Naive thymus-derived CD4-positive, alpha-beta T cell (primary cell): ENCODE data around the gene EPB41L4A. TPM values are rescaled to one million over a fixed set of nuclear protein-coding genes. Genes with fewer than 3 reads are reported as not detected.
"Not testable (repeated sequence)": the region's sequence is repeated elsewhere in the genome, so short reads cannot be mapped to it uniquely, and the experiment has no call there.

Source experiments
- ATAC-seq: fragments of 150-1000 bp; cut with Tn5 transposase; 2 replicates; pipeline ENCODE4 v1.10.0; 2021; ENCODE audit warnings: mild to moderate bottlenecking, moderate library complexity
- CTCF ChIA-PET: fragments of 350-600 bp; sonication (Branson Sonifier 250); formaldehyde crosslinking; loops from one replicate; lab custom pipeline; 2021; ENCODE audit warnings: antibody characterized with exemption; lab: Charles Lee
- POLR2A ChIA-PET: fragments of 350-600 bp; sonication (Branson Sonifier 250); formaldehyde crosslinking; loops from one replicate; lab custom pipeline; 2021; ENCODE audit warnings: antibody characterized with exemption, inconsistent platforms; lab: Charles Lee
- DNase-seq, 9 donors: peaks; one replicate each; pipeline versions ENCODE4 v3.0.0 to v3.0.0-alpha.2; 2020 to 2022; ENCODE audit warnings: mixed read lengths in 1 of 9
- H3K27ac ChIP-seq: one replicate; pipeline ENCODE4 v1.7.0; 2013; ENCODE audit warnings: mild to moderate bottlenecking, low read depth, low read length, moderate library complexity
- H3K27me3 ChIP-seq, 2 donors: one replicate each; pipeline ENCODE4 v1.7.0; 2013; ENCODE audit warnings: low read length in 2 of 2, mild to moderate bottlenecking in 2 of 2, moderate library complexity in 2 of 2; ENCODE audit not compliant: control insufficient read depth in 2 of 2, insufficient read depth in 2 of 2
- H3K36me3 ChIP-seq, 3 experiments: 1 replicate in 2 of 3; 2 replicates in 1 of 3; pipeline ENCODE4 v1.7.0; 2013; ENCODE audit warnings: low read length in 3 of 3, mild to moderate bottlenecking in 3 of 3, moderate library complexity in 1 of 3; ENCODE audit not compliant: insufficient read depth in 3 of 3, control insufficient read depth in 2 of 3
- H3K4me1 ChIP-seq, 2 donors: one replicate each; pipeline ENCODE4 v1.7.0; 2013; ENCODE audit warnings: low read length in 2 of 2, mild to moderate bottlenecking in 2 of 2, moderate library complexity in 1 of 2; ENCODE audit not compliant: control insufficient read depth in 2 of 2, insufficient read depth in 2 of 2
- H3K4me3 ChIP-seq: 2 replicates; pipeline ENCODE4 v1.7.0; 2013; ENCODE audit warnings: mild to moderate bottlenecking, low read length
- H3K9me3 ChIP-seq, 3 experiments: 1 replicate in 2 of 3; 2 replicates in 1 of 3; pipeline ENCODE4 v1.7.0; 2013; ENCODE audit warnings: low read length in 3 of 3; ENCODE audit not compliant: control insufficient read depth in 2 of 3
- H3K27ac Mint-ChIP-seq, 9 donors: one replicate each; pipeline ENCODE4 v1.8.0; 2020 to 2022; ENCODE audit warnings: mixed read lengths in 9 of 9, mild to moderate bottlenecking in 8 of 9, moderate library complexity in 5 of 9, inconsistent platforms in 2 of 9
- H3K27me3 Mint-ChIP-seq, 5 donors: one replicate each; pipeline ENCODE4 v1.8.0; 2021 to 2022; ENCODE audit warnings: mixed read lengths in 5 of 5, mild to moderate bottlenecking in 1 of 5
- H3K36me3 Mint-ChIP-seq, 5 donors: one replicate each; pipeline ENCODE4 v1.8.0; 2020 to 2022; ENCODE audit warnings: mixed read lengths in 5 of 5, mild to moderate bottlenecking in 3 of 5, inconsistent platforms in 1 of 5
- H3K4me1 Mint-ChIP-seq, 7 donors: one replicate each; pipeline ENCODE4 v1.8.0; 2020 to 2022; ENCODE audit warnings: mixed read lengths in 7 of 7, mild to moderate bottlenecking in 3 of 7, inconsistent platforms in 1 of 7
- H3K4me3 Mint-ChIP-seq, 10 donors: one replicate each; pipeline ENCODE4 v1.8.0; 2020 to 2022; ENCODE audit warnings: mild to moderate bottlenecking in 10 of 10, mixed read lengths in 10 of 10, moderate library complexity in 6 of 10, inconsistent platforms in 2 of 10
- H3K9me3 Mint-ChIP-seq, 11 donors: one replicate each; pipeline ENCODE4 v1.8.0; 2020 to 2022; ENCODE audit warnings: mixed read lengths in 11 of 11, mild to moderate bottlenecking in 4 of 11, inconsistent platforms in 1 of 11, moderate library complexity in 1 of 11
- intact Hi-C, 2 donors: fragments of 100-400 bp; cut with micrococcal nuclease; formaldehyde crosslinking; loops; one replicate each; pipeline ENCODE4 v1.15.1; 2023
- polyA plus RNA-seq, 2 donors: library from polyadenylated mRNA; unstranded; fragments of 300-500 nt; fragmentation: Illumina TruSeq; gene quantifications; one replicate each; pipeline ENCODE4 v1.2.3, GENCODE V29; 2021
- total RNA-seq, 6 experiments: library from RNA in 5 of 6; stranded (reverse) in 5 of 6; gene quantifications; 1 replicate in 5 of 6; 2 replicates in 1 of 6; pipeline ENCODE4 v1.2.3 and lab custom pipeline; 2021 to 2026

EPB41L4A gene
- total and polyA plus RNA-seq, 7 experiments from 2014 or later: 0.17 to 1.7 (median 0.96) TPM; not detected in 1

GRCh38 chr5:112208195-112208594, 210.9 kb downstream of the EPB41L4A start:
- CTCF ChIA-PET, H3K4me1 Mint-ChIP-seq, ATAC-seq, H3K27me3 ChIP-seq, H3K36me3 ChIP-seq, H3K4me3 Mint-ChIP-seq, intact Hi-C loops, H3K27ac Mint-ChIP-seq, H3K9me3 ChIP-seq, DNase-seq, POLR2A ChIA-PET, H3K4me3 ChIP-seq, H3K27ac ChIP-seq, H3K36me3 Mint-ChIP-seq, H3K9me3 Mint-ChIP-seq, H3K4me1 ChIP-seq: not testable (repeated sequence)
- peaks cover 25 to 39% (median 31%) of the 10 kb centered on the region in 5 donors for H3K27me3 Mint-ChIP-seq

- Mint-ChIP-seq H3K9me3 (peaks cover 0 to 4% (median 0%) of the 10 kb centered on the region in 11 donors), H3K27ac (no peak overlapping the region), H3K4me1 (peaks cover 0 to 2% (median 0%) of the 10 kb centered on the region in 7 donors), H3K27me3 (peaks cover 32 to 45% (median 39%) of the 10 kb centered on the region in 5 donors), H3K36me3 (no peaks in the 10 kb centered on the region), H3K4me3 (no peak overlapping the region)
- no peak overlapping the region for H3K27ac ChIP-seq
- H3K4me1 ChIP-seq: no peaks in the 10 kb centered on the region
- intact Hi-C loops: no loop called here
- no peaks in the 10 kb centered on the region for H3K9me3 ChIP-seq
- no peak for ATAC-seq
- ChIA-PET CTCF (no interaction called here), POLR2A (no interaction called here)
- no peak for DNase-seq
- H3K4me3 ChIP-seq: no peak overlapping the region
- no peaks in the 10 kb centered on the region for H3K27me3 ChIP-seq
- no peaks in the 10 kb centered on the region for H3K36me3 ChIP-seq
Observed at GRCh38 chr5:112205846-112206245, 213.2 kb downstream of the EPB41L4A start.

GRCh38 chr5:112203229-112203628, 215.8 kb downstream of the EPB41L4A start:
- Mint-ChIP-seq H3K4me1 (no peaks in the 10 kb centered on the region), H3K27me3 (peaks cover 43 to 59% (median 47%) of the 10 kb centered on the region in 5 donors), H3K27ac (no peak overlapping the region), H3K4me3 (no peak overlapping the region), H3K36me3 (no peaks in the 10 kb centered on the region), H3K9me3 (peaks cover 0 to 4% (median 0%) of the 10 kb centered on the region in 11 donors)
- no peak for DNase-seq
- Histone ChIP-seq H3K27ac (no peak overlapping the region), H3K4me3 (no peak overlapping the region), H3K4me1 (no peaks in the 10 kb centered on the region), H3K36me3 (no peaks in the 10 kb centered on the region), H3K9me3 (no peaks in the 10 kb centered on the region), H3K27me3 (no peaks in the 10 kb centered on the region)
- no peak for ATAC-seq
- POLR2A ChIA-PET: no interaction called here
- CTCF ChIA-PET: interaction anchor here (0.6 kb wide), 1 partner anchor 554 kb away, joined by 4 read pairs; no protein-coding TSS in a partner anchor
- intact Hi-C loops: no loop called here

DNA sequence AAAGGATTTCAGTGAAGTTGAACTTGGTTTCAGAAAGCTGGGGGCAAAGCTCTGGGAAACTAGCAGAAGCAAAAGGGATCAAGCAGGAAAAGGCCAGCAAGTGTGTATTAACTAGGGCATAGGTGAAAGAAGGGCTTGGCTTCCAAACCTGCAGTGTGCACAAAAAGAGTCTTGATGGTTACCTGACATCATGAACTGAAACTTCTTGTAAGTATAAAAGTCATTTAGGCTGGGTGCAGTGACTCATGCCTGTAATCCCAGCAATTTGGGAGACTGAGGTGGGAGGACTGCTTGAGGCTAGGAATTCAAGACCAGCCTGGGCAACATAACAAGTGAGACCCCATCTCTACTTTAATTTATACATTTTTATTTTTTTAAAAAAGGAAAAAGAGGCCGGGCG, 216.4 kb downstream of the EPB41L4A start:
- DNase-seq (no peak), ATAC-seq (no peak)
- no peaks in the 10 kb centered on the region for H3K36me3 ChIP-seq
- H3K4me1 Mint-ChIP-seq: no peaks in the 10 kb centered on the region
- peaks cover 43 to 59% (median 45%) of the 10 kb centered on the region in 5 donors for H3K27me3 Mint-ChIP-seq
- peaks cover 0 to 3% (median 0%) of the 10 kb centered on the region in 11 donors for H3K9me3 Mint-ChIP-seq
- H3K4me1 ChIP-seq: no peaks in the 10 kb centered on the region
- POLR2A ChIA-PET: no interaction called here
- no peaks in the 10 kb centered on the region for H3K36me3 Mint-ChIP-seq
- no peaks in the 10 kb centered on the region for H3K27me3 ChIP-seq
- no peaks in the 10 kb centered on the region for H3K9me3 ChIP-seq
- H3K4me3 Mint-ChIP-seq: no peak overlapping the region
- intact Hi-C loops: no loop called here
- H3K27ac ChIP-seq: no peak overlapping the region
- no peak overlapping the region for H3K4me3 ChIP-seq
- H3K27ac Mint-ChIP-seq: no peak overlapping the region
- CTCF ChIA-PET: interaction anchor here (0.6 kb wide), 1 partner anchor 554 kb away, joined by 4 read pairs; no protein-coding TSS in a partner anchor

- intact Hi-C loops: no loop called here
- Mint-ChIP-seq H3K4me3 (no peak overlapping the region), H3K4me1 (no peaks in the 10 kb centered on the region), H3K9me3 (no peaks in the 10 kb centered on the region), H3K27ac (no peak overlapping the region), H3K27me3 (peaks cover 30 to 49% (median 37%) of the 10 kb centered on the region in 5 donors), H3K36me3 (no peaks in the 10 kb centered on the region)
- ATAC-seq (no peak), DNase-seq (no peak)
- ChIA-PET POLR2A (no interaction called here), CTCF (no interaction called here)
- Histone ChIP-seq H3K4me1 (no peaks in the 10 kb centered on the region), H3K4me3 (no peak overlapping the region), H3K27ac (no peak overlapping the region), H3K36me3 (no peaks in the 10 kb centered on the region), H3K27me3 (no peaks in the 10 kb centered on the region), H3K9me3 (no peaks in the 10 kb centered on the region)
Observed at GRCh38 chr5:112201141-112201540, 217.9 kb downstream of the EPB41L4A start.

GRCh38 chr5:112200131-112200530, 218.9 kb downstream of the EPB41L4A start:
- ChIA-PET POLR2A (no interaction called here), CTCF (no interaction called here)
- Mint-ChIP-seq H3K4me1 (no peaks in the 10 kb centered on the region), H3K9me3 (no peaks in the 10 kb centered on the region), H3K27ac (no peak overlapping the region), H3K36me3 (no peaks in the 10 kb centered on the region), H3K27me3 (peaks cover 23 to 42% (median 30%) of the 10 kb centered on the region in 5 donors), H3K4me3 (no peak overlapping the region)
- intact Hi-C loops: no loop called here
- Histone ChIP-seq H3K4me1 (no peaks in the 10 kb centered on the region), H3K4me3 (no peak overlapping the region), H3K27me3 (no peaks in the 10 kb centered on the region), H3K9me3 (no peaks in the 10 kb centered on the region), H3K27ac (no peak overlapping the region), H3K36me3 (no peaks in the 10 kb centered on the region)
- no peak for DNase-seq
- no peak for ATAC-seq

DNA sequence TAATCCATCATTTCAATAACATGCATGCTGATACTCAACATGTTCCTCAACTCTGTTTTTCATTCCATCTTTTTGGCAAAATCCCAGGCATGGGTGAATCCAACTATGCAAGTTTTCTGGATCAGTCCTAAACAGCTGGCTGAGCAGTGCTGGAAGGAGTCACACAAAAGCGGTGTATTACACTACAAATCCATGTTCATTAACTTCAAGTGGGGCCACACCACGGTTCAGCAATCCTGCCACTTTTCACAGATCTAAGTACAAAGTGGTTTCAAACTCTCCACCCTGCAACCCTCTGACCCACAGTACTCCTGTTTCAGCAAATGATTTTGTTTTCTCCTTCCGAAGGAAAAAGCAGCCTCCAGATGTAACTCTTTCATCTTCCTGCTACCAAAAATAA, 222.5 kb downstream of the EPB41L4A start:
- Mint-ChIP-seq H3K27me3 (peaks cover 17 to 25% (median 18%) of the 10 kb centered on the region in 5 donors), H3K27ac (no peak overlapping the region), H3K4me3 (no peak overlapping the region), H3K36me3 (no peaks in the 10 kb centered on the region), H3K9me3 (no peaks in the 10 kb centered on the region), H3K4me1 (no peaks in the 10 kb centered on the region)
- Histone ChIP-seq H3K9me3 (no peaks in the 10 kb centered on the region), H3K36me3 (no peaks in the 10 kb centered on the region), H3K4me3 (no peak overlapping the region), H3K27me3 (no peaks in the 10 kb centered on the region), H3K4me1 (no peaks in the 10 kb centered on the region), H3K27ac (no peak overlapping the region)
- DNase-seq: no peak
- POLR2A ChIA-PET: no interaction called here
- CTCF ChIA-PET: no interaction called here
- ATAC-seq: no peak
- intact Hi-C loops: no loop called here
